GM21447 (cell line): ENCODE data around the gene TSPAN13.

ENCODE experiments used
- ATAC-seq: cut with Tn5 transposase; IDR thresholded peaks from one replicate; pipeline ENCODE4 v1.9.1; 2021; ENCODE audit not compliant: unreplicated experiment

The TSPAN13 gene

DNA sequence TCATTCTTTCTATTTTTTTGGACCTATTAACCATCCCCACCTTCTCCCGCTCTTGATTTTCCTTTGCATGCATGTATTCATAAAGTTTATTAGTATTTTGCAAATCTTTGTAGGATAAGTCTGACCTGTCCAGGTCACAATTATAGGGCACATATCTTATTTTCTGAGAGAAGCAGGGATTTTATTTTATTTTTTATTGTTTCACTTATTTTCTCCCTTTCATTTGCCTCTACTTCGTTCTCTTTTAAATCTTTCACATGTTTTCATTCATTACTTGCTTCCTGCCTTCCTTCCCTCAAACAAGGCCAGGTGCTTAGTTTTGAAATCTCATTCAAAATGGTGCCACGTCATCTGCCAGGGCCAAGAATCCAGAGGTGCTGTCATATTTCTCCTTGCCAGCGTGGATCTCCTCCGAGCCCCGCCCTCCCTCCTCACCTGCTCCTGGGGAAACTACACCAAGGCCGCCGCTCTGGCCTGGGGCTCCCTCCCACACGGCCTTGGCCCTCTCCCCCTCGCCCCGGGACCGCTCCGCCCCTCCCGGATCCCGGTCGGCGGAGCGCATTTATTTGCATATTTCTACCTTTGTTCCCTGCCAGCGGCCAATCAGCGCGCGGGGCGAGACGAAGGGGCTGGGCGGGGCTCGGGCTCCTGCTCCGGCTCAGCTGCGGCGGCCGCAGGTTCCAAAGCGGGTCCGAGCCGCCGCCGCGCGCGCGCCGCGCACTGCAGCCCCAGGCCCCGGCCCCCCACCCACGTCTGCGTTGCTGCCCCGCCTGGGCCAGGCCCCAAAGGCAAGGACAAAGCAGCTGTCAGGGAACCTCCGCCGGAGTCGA, at the start of gene TSPAN13:
TSPAN13 (plus strand) TSS at position 654 of the 830 bp plus-strand sequence. CDS start 213 bp downstream, outside the sequence.
- no peak for ATAC-seq

DNA sequence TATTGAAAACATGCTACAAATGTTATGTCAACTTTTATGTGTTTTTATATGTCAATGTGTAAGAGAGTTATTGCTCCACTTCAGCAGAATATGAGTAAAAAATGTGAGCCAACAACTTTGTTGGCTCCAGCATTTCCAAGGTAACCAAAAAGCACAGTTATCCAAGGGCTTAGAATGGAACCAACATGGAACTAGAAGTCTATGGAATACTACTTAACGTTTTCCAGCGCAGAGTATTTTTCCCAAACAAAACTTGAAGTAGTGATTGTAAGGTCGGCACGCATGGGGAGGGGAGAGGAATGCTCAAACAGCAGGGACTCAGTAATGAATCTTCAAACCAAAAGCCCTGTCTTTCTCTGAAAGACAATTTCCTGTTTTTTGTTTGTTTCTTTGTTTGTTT, 45.0 kb upstream of the TSPAN13 start:
- no peak for ATAC-seq

DNA sequence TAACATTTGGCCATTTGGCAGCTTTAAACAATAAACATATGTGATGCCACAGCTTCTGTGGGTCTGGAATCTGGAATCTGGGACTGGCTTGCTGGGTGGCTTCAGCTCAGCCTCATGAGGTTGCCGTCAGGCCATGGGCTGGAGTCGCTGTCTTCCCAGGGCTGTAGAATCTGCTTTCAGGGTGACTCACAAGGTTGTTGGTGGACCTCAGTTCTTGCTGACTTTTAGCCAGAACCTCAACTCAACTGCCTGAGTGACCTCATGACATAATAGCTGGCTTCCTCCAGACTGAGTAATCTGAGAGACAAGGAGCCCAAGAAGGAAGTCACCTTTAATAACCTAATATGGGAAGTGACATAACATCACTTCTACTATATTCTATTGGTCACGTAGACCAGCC, 44.6 kb upstream of the TSPAN13 start:
- ATAC-seq, result no peak

DNA sequence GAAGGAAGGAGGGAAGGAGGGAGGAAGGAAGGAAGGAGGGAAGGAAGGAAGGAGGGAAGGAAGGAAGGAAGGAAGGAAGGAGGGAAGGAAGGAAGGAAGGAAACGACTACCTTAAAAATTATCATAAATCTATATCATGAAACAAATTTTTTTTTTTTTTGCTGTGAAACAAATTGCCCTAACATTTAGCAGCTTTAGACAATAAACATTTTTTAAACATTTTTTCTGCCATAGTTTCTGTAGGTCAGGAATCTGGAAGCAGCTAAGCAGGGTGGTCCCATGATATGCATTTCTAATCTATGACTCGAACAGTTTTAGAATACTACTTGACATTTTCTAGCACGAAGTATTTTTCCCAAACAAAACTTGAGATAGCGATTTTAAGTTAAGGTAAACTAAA, 42.9 kb upstream of the TSPAN13 start:
- no peak for ATAC-seq

DNA sequence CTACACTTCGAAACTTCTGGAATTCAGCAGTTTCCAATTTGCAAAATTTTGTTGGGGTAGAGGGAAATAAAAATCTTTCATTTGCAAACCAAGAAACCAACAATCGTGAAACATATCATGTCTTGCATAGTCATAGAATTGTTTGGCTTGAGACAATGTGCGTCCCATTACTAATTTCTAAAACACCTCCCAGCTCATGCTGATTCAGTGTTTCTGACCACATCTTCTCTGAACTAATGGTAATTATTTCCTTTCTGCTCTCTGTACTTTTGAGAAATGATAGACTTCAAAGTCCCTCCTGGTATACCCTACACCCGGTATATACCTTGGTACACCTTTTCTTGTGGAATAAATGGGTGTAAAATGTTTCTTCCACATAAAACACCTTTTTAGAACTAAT, 41.8 kb upstream of the TSPAN13 start:
- no peak for ATAC-seq

DNA sequence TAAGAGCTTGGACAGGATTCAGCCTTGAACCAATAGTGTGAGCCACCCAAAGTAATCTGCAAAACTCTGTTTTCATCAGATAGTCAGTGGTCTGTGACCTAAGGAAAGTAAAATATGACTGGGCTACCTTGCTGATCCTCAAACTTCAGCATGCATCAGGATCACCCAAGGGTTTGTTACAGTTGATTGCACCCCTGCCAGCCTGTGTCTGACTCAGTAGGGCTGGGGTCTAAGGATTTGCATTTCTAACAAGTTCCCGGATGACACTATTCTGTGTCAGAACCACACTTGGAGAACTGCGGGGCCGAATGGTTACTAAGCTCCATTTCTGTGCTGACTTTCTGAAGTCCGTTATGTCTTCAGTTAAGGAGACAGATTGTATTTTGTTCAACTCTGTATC, 40.6 kb upstream of the TSPAN13 start:
- no peak for ATAC-seq

DNA sequence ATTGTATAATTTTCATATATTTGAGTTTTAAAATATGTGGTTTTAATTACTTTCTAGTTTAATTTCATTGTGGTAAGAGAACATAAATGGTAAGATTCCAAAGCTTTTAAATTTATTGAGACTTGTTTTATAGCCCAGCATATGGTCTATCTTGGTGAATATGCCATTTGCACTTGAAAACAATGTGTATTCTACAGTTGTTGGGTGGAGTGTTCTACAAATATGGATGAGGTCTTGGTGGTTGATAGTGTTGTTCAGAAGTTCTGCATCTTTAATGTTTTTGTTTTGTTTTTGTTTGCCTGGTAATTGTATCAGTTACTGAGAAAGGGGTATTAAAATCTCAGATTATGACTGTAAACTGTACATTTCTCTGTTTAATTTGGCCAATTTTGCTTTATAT, 37.6 kb upstream of the TSPAN13 start:
- no peak for ATAC-seq

DNA sequence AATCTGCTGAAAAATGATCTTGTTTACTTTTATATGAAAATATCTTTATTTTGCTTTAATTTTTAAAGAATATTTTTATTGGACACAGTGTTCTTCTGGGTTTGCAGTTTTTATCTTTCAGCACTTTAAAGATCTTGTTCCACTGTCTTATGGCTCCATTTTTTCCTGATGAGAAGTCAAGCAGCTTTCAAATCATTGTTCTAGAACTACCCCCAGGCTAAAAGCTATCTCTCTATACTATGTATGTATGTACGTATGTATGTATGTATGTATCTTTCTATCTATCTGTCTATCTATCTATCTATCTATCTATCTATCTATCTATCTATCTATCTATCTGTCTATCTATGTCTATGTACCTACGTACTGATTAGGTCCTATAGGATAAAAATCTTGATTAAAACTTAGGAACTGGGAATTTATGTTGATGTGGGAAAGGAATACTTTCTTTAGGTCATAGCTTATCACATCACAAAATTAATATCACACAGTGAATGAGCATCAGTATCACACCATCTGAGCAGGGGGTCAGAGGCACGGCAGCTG, 35.4 kb upstream of the TSPAN13 start:
- no peak for ATAC-seq

DNA sequence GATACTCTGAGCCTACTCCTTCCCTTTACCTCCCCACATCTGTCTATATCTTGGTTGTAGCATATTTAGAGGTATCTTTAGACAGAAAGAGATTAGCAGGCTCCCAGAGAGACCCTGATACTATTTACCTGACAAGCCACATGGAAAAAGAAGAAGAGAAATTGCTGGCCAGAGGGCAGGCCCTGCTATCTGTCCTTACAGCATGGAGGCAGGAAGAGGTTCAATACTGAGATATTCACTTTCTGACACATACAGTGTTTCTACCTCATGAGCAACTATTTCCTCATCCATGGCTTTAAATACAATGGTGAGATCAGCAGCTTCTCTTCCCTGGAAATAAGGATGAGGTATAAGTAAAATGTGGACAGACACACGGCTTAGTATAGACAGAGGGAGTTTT, 33.9 kb upstream of the TSPAN13 start:
- ATAC-seq, result no peak

DNA sequence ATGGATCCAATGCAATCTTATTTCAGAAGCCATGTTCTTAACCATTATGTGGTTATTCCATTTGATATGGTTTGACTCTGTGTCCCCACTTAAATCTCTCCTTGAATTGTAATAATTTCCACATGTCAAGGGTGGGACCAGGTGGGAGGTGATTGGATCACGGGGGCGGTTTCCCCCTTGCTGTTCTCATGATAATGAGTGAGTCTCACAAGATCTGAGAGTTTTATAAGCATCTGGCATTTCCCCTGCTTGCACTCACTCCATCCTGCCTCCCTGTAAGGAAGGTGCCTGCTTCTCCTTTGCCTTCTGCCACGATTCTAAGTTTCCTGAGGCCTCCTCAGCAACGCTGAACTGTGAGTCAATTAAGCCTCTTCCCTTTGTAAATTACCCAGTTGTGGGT, 32.0 kb upstream of the TSPAN13 start:
- no peak for ATAC-seq

DNA sequence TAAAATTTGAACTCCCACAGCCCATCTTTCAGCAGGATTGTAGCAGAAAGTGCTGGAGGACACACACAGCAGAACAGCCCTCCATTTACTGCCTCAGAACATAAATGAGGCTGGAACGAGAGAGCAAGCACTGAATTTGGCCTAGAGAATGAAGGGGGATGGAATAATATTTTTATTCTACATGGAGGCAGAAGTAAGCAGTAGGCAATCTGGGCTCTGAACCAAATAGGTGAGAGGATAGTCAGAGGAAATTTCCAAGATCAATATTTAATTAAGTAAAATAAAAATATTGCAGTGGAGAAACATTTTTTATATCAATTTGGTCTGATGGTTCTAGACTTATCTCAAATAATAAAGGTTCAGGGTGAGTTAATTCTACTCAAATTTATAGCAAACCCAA, 29.2 kb upstream of the TSPAN13 start:
- ATAC-seq, result no peak

DNA sequence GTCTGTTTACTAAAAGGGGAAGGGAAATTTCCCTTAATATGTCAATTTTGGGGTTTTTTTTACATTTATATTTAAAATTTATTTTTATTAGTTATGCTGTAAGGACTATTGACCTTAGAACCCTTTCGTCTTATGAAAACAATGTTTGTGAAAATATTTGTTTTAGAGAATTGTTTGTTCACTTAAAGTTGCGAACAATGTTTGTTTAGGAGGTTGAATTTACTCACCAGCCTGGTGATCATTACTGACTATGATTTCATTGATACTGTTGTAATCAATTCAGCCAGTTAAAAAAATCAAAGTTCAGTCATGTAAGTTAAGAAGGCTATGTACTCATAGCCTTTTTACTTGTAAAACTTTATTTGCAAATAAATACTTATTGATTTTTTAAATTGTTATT, 27.4 kb upstream of the TSPAN13 start:
- ATAC-seq, result no peak

DNA sequence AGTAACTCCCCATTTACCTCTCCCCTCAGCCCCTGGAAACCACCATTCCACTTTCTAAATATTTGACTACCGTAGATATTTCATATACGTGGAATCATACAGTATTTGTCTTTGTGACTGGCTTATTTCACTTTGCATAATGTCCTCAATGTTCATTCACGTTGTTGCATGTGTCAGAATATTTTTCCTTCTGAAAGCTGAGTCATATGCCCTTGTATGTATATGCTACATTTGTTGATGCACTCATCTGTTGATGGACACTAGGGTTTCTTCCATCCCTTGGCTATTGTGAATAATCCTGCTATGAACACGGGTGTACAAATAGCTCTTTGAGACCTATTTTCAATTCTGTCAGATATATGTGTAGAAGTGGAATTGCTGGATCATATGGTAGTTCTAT, 25.8 kb upstream of the TSPAN13 start:
- ATAC-seq, result no peak

DNA sequence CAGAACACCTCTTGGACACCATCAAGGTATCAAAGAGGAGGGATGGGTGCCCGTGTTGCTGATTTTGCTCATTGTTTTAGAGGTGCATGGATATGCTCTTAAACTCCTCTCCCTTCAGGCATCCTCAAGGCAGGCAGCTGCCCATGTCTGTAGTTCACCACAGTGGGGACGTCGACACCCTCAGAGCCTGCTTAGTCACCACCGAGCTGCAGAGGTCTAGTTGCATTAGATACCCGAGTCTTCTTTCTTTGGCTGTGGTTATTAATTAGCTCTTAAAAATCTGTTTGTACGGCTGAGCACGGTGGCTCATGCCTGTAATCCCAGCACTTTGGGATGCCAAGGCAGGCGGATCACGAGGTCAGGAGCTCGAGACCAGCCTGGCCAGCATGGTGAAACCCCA, 24.7 kb upstream of the TSPAN13 start:
- ATAC-seq, result no peak

DNA sequence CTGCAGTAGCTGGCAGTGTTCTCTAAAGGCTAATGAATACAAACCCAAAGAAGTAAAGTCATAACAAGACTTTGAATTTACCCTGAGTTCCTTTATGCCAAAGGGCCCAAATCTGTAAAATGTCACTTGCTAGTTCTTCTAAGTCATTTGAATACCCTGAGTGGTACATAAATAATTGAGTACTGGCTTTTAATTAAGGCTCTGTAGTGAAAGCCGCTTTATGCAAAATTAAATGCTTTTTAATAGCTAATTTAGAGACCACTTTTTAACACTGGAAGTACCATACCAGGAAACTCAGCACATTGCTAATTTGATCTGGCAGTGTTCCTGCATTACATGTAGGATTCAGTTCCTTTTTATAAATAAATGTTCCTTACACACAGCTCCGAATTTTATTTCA, 24.0 kb upstream of the TSPAN13 start:
- ATAC-seq, result no peak

DNA sequence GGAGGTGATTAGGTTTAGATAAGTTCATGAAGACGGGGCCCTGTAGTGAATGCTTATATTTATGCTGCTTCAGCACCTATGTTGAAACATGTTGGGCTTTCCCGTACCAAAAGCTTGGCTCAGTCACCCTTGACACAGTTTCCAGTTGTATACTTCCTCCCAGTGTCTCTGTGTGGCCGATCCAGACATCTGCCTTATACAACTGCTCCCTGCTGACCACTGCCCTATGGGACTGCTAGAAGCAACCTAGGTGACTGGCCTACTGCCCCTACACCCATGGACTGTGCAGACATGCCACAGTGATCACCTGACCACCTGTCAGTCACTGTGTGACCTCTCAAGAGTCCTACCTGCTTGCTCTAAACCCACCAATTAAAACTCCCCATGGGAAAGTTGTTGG, 22.6 kb upstream of the TSPAN13 start:
- no peak for ATAC-seq

DNA sequence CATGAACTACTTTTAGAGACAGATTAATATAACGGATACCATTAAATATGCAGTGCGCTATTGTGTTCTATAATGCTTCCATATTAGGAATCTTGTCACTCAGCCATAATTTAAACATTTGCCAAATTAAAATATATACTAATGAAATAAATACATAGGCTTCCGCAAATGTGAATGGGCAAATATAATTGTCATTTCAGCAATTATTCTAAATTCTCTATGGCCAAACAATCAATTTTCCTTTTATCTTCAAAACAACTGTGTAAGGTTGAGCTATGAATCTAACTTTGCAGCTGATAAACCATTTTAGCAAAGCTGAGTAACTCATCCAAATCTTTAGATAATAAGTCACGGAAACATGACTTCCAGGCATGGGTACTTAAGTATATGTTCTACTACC, 20.7 kb upstream of the TSPAN13 start:
- no peak for ATAC-seq

DNA sequence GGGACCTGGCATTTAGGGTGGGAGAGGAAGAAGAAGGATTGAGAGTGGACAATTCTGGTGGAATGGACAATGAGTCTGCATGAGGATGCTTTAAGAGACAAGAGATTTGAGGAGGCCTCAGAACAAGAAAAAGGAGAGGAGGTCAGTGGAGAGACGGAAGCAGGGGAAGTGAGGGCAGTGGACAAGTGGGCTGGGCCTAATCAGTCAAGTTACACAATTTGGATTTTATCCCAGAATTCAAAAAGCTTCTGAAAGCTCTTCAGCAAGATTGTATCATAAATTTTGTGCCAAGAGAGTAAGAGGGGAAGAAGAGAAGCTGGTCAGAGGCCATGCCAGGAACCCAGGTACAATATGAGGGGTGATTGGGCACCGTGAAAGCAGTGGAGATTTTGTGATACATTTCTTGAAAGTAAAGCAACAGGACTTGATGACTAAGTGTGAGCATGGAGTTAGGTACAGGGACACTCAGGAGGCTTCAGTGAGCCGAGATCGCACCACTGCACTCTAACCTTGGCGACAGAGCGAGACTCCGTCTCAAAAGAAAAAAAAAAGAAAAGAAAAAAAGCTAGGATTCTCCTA, 19.3 kb upstream of the TSPAN13 start:
- ATAC-seq, result no peak

DNA sequence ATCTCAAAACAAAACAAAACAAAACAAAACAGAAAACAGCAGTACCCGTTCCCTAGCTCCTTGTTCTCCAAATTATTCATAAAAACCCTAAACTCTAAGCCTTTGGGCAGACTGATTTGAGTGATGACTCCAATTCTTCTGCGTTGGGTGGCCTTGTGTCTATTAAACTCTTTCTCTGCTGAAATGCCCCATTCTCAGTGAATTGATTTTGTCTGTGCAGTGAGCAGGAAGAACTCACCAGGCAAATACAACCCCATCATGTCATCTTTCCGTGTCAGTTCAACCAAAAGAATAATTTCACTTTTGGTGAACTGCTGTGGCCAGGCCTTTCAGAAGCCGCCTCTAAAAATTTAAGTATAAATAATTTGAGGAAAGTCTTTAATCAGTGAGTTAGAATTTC, 18.5 kb upstream of the TSPAN13 start:
- ATAC-seq, result no peak

DNA sequence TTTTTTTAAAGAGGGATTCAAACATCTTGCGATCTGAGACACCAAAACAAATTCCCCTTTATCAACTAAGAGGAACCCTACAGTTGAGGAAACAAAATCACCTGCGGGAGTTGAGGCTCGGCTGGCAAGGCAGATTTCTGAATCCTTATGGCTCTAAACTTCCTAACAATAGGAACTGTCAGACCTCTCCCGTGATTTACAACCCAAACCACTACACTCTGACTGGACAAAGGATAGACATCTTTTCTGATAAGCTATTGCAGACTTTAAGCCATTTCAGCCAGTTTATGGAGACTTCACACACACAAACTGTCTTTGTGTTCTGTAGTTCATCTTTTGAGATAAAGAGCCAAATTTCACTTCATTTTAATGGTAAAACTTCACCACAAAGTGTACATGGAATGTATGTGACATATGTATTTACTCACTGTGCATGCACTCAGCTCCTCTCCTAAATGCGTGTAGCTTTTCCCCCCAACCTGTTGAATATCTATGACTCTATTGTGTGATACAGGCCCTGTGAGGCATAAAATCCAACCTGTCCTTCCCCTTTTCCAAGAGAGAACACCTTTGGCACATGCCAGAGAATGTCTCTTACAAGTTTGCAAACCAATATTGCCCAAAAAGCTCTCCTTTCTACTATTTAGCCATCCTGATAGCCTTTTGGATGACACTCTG, 15.4 kb upstream of the TSPAN13 start:
- no peak for ATAC-seq

DNA sequence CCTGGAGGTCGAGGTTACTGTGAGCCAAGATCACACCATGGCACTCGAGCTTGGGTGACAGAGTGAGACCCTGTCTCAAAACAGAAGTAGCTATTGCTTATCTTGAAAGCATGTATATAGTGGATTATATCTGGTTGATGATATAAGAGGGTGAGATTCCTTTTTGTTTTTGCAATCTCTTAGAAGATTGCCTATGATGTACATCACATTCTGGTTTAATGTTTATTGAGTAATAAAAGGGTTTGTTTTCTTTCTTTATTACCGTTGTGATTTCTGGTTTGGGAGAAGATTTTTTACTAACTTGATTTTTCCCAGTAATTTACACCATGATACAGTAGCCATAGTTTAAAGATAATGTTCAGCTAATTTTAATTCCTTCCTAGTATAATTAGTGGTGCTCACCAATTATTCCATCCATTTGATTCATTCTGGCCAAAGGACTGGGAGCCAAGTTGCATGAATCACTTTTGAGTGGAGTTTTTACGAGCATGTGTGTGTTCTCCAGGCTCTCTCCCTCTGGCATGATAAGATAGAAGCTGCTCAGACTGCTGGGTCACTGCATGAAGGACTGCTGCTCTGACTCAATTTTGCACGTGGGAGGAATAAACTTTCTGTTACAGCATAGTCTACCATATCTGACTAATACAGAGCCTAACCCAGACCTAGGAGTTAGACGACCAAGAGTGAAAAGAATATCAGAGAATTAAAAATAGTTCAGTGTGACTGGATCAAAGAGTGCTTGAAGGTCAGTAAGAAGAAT, 13.5 kb upstream of the TSPAN13 start:
- no peak for ATAC-seq
